Measurements from ENCODE around the gene ATXN7. TPM values are rescaled to one million over a fixed set of nuclear protein-coding genes. Genes with fewer than 3 reads are reported as not detected.
A peak's percentile ranks its signal among the peaks of the same experiment; 100 is the strongest.

The ATXN7 gene
- total and polyA plus RNA-seq, 10 of the 15 experiments (the other 5 are each of a cell fraction or from before 2014, with no cell fraction given), result 0.83 to 24.6 (median 8.5) TPM

- TF ChIP-seq PKNOX1 (IDR thresholded peaks at IDR 0.05), result peak; percentile 76
- TF ChIP-seq MTA2 (IDR thresholded peaks at IDR 0.05; ENCODE audit: low read depth), result peak; percentile 61
- TF ChIP-seq, protein P1, sequence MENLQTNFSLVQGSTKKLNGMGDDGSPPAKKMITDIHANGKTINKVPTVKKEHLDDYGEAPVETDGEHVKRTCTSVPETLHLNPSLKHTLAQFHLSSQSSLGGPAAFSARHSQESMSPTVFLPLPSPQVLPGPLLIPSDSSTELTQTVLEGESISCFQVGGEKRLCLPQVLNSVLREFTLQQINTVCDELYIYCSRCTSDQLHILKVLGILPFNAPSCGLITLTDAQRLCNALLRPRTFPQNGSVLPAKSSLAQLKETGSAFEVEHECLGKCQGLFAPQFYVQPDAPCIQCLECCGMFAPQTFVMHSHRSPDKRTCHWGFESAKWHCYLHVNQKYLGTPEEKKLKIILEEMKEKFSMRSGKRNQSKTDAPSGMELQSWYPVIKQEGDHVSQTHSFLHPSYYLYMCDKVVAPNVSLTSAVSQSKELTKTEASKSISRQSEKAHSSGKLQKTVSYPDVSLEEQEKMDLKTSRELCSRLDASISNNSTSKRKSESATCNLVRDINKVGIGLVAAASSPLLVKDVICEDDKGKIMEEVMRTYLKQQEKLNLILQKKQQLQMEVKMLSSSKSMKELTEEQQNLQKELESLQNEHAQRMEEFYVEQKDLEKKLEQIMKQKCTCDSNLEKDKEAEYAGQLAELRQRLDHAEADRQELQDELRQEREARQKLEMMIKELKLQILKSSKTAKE (IDR thresholded peaks at IDR 0.05; ENCODE audit: low read depth, poor library complexity, severe bottlenecking), result peak; percentile 68
- TF ChIP-seq MEF2B (IDR thresholded peaks at IDR 0.05; ENCODE audit: partially characterized antibody, poor library complexity, severe bottlenecking), result peak; percentile 44
- TF ChIP-seq SREBF2 (IDR thresholded peaks at IDR 0.05; ENCODE audit: low read length), result no peak
- no peak for TF ChIP-seq KAT2A (conservative IDR thresholded peaks at IDR 0.05; ENCODE audit: control insufficient read depth, low read depth, low read length)
- TF ChIP-seq RCOR1 (conservative IDR thresholded peaks at IDR 0.05; ENCODE audit: low read depth, low read length), result no peak
- TF ChIP-seq EP300 (IDR thresholded peaks at IDR 0.05; ENCODE audit: borderline replicate concordance in 1 of 2, control insufficient read depth in 1 of 2, low read depth in 2 of 2, low read length in 2 of 2), result peak; percentile 39 to 47; a peak in 1 of 4 replicates
- TF ChIP-seq, protein P2, sequence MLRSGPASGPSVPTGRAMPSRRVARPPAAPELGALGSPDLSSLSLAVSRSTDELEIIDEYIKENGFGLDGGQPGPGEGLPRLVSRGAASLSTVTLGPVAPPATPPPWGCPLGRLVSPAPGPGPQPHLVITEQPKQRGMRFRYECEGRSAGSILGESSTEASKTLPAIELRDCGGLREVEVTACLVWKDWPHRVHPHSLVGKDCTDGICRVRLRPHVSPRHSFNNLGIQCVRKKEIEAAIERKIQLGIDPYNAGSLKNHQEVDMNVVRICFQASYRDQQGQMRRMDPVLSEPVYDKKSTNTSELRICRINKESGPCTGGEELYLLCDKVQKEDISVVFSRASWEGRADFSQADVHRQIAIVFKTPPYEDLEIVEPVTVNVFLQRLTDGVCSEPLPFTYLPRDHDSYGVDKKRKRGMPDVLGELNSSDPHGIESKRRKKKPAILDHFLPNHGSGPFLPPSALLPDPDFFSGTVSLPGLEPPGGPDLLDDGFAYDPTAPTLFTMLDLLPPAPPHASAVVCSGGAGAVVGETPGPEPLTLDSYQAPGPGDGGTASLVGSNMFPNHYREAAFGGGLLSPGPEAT (IDR thresholded peaks at IDR 0.05; ENCODE audit: low read depth), result 0 out of 2 replicates have a peak, but pooled peaks have one; percentile 30
- TF ChIP-seq, protein P3, sequence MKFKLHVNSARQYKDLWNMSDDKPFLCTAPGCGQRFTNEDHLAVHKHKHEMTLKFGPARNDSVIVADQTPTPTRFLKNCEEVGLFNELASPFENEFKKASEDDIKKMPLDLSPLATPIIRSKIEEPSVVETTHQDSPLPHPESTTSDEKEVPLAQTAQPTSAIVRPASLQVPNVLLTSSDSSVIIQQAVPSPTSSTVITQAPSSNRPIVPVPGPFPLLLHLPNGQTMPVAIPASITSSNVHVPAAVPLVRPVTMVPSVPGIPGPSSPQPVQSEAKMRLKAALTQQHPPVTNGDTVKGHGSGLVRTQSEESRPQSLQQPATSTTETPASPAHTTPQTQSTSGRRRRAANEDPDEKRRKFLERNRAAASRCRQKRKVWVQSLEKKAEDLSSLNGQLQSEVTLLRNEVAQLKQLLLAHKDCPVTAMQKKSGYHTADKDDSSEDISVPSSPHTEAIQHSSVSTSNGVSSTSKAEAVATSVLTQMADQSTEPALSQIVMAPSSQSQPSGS (IDR thresholded peaks at IDR 0.05; ENCODE audit: low read length), result no peak
- peak; percentile 32; the same call in 1 of the 2 replicates for TF ChIP-seq MXI1 (IDR thresholded peaks at IDR 0.05; ENCODE audit: low read depth, low read length)
Measured at GRCh38 chr3:63927422-63928280, 64.0 kb downstream of the ATXN7 start (continued).

Data from GM12878 (cell line).